Fibroblast of the aortic adventitia (primary cell): Measurements from ENCODE around the gene NTN3. TPM values are rescaled to one million over a fixed set of nuclear protein-coding genes. Genes with fewer than 3 reads are reported as not detected.
"Not testable (repeated sequence)": the region's sequence is repeated elsewhere in the genome, so short reads cannot be mapped to it uniquely, and the experiment has no call there.

Experiments used
- DNase-seq: peaks from one replicate; pipeline ENCODE4 v3.0.0-alpha.2; 2010; ENCODE audit warnings: low read depth
- H3K4me3 ChIP-seq: 2 replicates; pipeline ENCODE4 v1.5.1; 2011; ENCODE audit warnings: low read depth, mild to moderate bottlenecking, control low read depth, low read length, moderate library complexity
- CTCF ChIP-seq: IDR thresholded peaks from 2 replicates; pipeline ENCODE4 v1.5.1; 2011; ENCODE audit warnings: mild to moderate bottlenecking, low read length, control low read depth, inconsistent platforms; ENCODE audit not compliant: insufficient read depth
- total RNA-seq: library from RNA; depleted of rRNA; stranded (reverse); fragments of >200 nt; gene quantifications from 2 replicates; pipeline ENCODE4 v1.2.3, GENCODE V29; 2012; ENCODE audit warnings: low replicate concordance

Gene NTN3
- total RNA-seq, 1 donor, result 0.45 TPM

GRCh38 chr16:2475413-2476344 is 4.6 kb downstream of the NTN3 start:
- no peak for DNase-seq
- peak overlapping the region; percentile 75 for H3K4me3 ChIP-seq
- TF ChIP-seq CTCF, result no peak

- no peak for DNase-seq
- H3K4me3 ChIP-seq, result no peak overlapping the region
- no peak for TF ChIP-seq CTCF
Measured at GRCh38 chr16:2476345-2476720, 5.2 kb downstream of the NTN3 start.

GRCh38 chr16:2476741-2477140 is 5.6 kb downstream of the NTN3 start:
- no peak for TF ChIP-seq CTCF
- no peak overlapping the region for H3K4me3 ChIP-seq
- no peak for DNase-seq

GRCh38 chr16:2477327-2477726 is 6.2 kb downstream of the NTN3 start:
- H3K4me3 ChIP-seq, result no peak overlapping the region
- DNase-seq, result no peak
- TF ChIP-seq CTCF, result no peak

GRCh38 chr16:2478279-2478678 is 7.2 kb downstream of the NTN3 start:
- no peak for TF ChIP-seq CTCF
- DNase-seq, result no peak
- no peak overlapping the region for H3K4me3 ChIP-seq

GRCh38 chr16:2479996-2480395 is 8.9 kb downstream of the NTN3 start:
- DNase-seq, H3K4me3 ChIP-seq: not testable (repeated sequence)

GRCh38 chr16:2480948-2481347 is 9.9 kb downstream of the NTN3 start:
- no peak for DNase-seq
- H3K4me3 ChIP-seq, result no peak overlapping the region
- TF ChIP-seq CTCF, result no peak
